C4-2B (cell line): ENCODE measurements around the gene TOR2A.

Experiments used
- H3K27ac ChIP-seq: fragments of 450-650 bp; 2 replicates; pipeline ENCODE4 v1.5.1; 2017
- CTCF ChIP-seq: fragments of 450-650 bp; conservative IDR thresholded peaks from 2 replicates; pipeline ENCODE4 v1.5.1; 2017; ENCODE audit warnings: mild to moderate bottlenecking
- ZFX ChIP-seq: fragments of 450-650 bp; IDR thresholded peaks from 2 replicates; pipeline ENCODE4 v1.6.1; 2017

TOR2A gene

GRCh38 chr9:127707766-127708165 lies 27.3 kb downstream of the TOR2A start:
- TF ChIP-seq CTCF = no peak
- no peak for TF ChIP-seq ZFX

GRCh38 chr9:127706836-127707241 lies 28.3 kb downstream of the TOR2A start, which contains the start of gene CFAP157:
TSS of gene CFAP157 (plus strand) at chr9:127706988. CDS start at chr9:127707032, 44 bp downstream.
- TF ChIP-seq CTCF (no peak), ZFX (no peak)
- no peak within 1 kb of the TSS for H3K27ac ChIP-seq

More at GRCh38 chr9:127707766-127708165, 27.3 kb downstream of the TOR2A start:
- no peak overlapping the region for H3K27ac ChIP-seq

GRCh38 chr9:127705577-127706379 lies 29.3 kb downstream of the TOR2A start:
- TF ChIP-seq CTCF (no peak), ZFX (no peak)
- H3K27ac ChIP-seq = no peak overlapping the region

GRCh38 chr9:127703289-127703946 lies 31.7 kb downstream of the TOR2A start:
- no peak overlapping the region for H3K27ac ChIP-seq
- TF ChIP-seq CTCF = no peak
- no peak for TF ChIP-seq ZFX

GRCh38 chr9:127700594-127701255 lies 34.4 kb downstream of the TOR2A start:
- TF ChIP-seq CTCF = no peak
- TF ChIP-seq ZFX = no peak
- H3K27ac ChIP-seq = no peak overlapping the region

GRCh38 chr9:127700140-127700539 lies 35.0 kb downstream of the TOR2A start:
- no peak for TF ChIP-seq CTCF
- no peak for TF ChIP-seq ZFX
- no peak overlapping the region for H3K27ac ChIP-seq
